ENCODE data around the gene TP53I11.

TP53I11 gene

DNA sequence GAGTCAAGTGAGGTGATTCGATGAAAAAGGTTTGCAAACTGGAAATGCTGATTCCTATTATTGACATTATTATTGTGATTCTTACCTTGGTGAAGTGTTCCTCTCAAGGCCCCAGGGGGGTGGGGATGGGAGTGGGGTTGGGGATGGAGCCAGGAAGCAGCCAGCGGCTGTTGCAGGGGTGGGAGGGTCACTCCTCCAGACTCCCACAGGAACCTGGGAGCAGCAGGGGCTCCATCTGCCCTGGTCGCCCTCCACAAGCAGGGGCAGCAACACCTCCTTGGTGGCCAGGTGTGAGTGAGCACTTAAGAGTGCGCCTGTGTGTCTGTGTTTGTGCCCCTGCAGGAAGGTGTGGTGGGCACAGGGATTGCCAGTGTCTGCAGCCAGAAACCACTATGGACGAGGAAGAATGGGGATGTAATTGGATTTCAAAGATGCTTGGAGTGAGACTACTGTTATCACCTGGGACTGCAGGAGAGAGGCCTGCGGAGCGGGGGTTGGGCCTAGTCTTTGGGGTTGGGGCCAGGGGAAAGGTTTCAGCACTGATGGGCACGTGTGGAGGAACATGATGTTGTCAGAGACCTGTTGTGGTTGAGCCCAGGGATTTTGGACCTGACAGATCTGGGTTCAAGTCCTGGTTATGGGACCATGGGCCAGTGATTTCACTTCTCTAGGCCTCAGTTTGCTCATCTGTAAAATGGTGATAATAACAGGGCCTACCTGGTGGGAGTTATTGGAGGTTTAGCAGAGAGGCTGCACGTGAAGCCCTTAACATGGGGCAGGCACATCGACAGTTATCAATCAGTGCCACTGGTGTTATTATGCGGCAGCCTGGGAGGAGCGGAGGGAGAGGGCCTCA is 3.6 kb upstream of the TP53I11 start:
- H3K27ac Mint-ChIP-seq: no peak overlapping the region
- no peaks in the 10 kb centered on the region for H3K9me3 Mint-ChIP-seq
- H3K27me3 Mint-ChIP-seq: no peaks in the 10 kb centered on the region
- H3K4me3 Mint-ChIP-seq: no peak overlapping the region
- no peaks in the 10 kb centered on the region for H3K36me3 Mint-ChIP-seq (ENCODE audit: low read depth)
- peaks cover 23% of the 10 kb centered on the region for H3K4me1 Mint-ChIP-seq (ENCODE audit: low read depth)

DNA sequence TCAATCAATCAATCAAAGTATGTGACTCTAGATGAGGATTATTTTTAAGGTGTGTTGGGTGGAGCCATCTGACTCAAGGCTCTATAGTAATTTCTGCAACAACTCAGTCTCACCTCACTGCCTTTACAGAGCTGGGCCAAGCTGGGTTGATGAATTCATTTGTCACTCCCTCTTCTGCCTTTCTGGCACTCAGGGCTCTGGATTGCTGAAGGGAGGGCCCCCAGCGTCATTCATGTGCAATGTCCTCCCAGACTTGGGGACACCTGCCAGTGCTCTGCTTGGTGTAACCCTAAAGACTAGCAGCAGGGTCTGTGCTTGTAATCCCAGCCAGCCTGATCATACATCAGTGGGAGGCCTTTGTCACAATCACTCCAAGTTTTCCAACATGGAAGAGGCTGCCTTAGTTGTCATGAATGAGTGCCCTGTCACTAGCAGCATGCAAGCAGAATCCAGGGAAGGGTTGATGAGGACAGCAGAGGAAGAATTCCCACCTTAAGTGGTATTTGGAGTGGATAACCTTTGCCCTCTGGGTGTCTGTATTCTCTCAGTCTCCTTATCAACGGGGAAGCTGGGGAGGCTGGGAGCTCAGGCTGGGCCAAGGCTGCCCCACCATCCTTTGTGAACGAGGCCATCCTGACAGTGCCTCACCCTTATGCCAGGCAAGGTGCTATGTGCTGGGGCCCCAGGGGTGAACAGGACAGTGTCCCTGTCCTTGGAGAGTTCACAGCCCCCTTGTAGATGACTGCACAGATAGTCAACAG is 2.0 kb upstream of the TP53I11 start:
- Mint-ChIP-seq H3K4me3 (no peak overlapping the region), H3K27me3 (no peaks in the 10 kb centered on the region), H3K9me3 (no peaks in the 10 kb centered on the region), H3K27ac (no peak overlapping the region), H3K4me1 (ENCODE audit: low read depth) (peaks cover 32% of the 10 kb centered on the region), H3K36me3 (ENCODE audit: low read depth) (no peaks in the 10 kb centered on the region)

- Mint-ChIP-seq H3K36me3 (ENCODE audit: low read depth) (no peaks in the 10 kb centered on the region), H3K27me3 (no peaks in the 10 kb centered on the region), H3K27ac (no peak overlapping the region), H3K4me3 (no peak overlapping the region), H3K4me1 (ENCODE audit: low read depth) (peaks cover 32% of the 10 kb centered on the region), H3K9me3 (no peaks in the 10 kb centered on the region)
These were observed 1.4 kb upstream of the TP53I11 start for GRCh38 chr11:44952082-44952481.

DNA sequence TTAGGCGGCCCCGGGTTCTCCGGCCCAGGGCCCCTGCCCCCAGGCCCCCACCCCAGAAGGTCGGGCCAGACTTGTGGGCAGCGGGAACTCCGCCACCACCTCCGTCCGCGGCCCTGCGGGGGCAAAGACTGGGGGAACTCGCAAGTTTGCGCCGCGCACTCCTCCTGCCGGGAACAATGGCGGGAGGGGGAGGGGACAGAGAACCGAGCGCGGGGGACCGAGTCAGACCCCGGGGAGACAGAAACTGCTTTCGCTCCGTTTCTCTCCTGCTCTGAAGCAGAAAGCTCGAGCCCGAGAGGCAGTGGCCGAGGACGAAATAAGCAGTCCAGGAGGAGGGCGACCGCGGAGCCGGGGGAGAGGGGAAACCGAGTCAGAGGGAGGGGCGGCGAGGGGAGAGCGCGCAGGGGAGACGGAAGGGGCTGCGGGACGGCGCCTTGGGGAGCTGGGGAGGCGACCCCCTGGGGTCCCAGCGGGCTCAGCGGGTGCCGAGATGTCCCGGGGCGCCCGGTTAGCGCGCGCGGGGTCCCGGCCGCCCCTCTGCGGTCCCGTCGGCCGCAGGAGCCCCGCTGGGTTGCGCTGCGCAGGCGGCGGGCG is 555 bp downstream of the TP53I11 start:
- Mint-ChIP-seq H3K27me3 (no peaks in the 10 kb centered on the region), H3K9me3 (no peaks in the 10 kb centered on the region), H3K27ac (peak overlapping the region; percentile 45), H3K4me1 (ENCODE audit: low read depth) (peaks cover 20% of the 10 kb centered on the region), H3K4me3 (peak overlapping the region; percentile 80), H3K36me3 (ENCODE audit: low read depth) (no peaks in the 10 kb centered on the region)

- H3K27ac Mint-ChIP-seq: no peak overlapping the region
- H3K4me3 Mint-ChIP-seq: peak overlapping the region; percentile 80
- no peaks in the 10 kb centered on the region for H3K36me3 Mint-ChIP-seq (ENCODE audit: low read depth)
- H3K9me3 Mint-ChIP-seq: no peaks in the 10 kb centered on the region
- H3K4me1 Mint-ChIP-seq (ENCODE audit: low read depth): peaks cover 19% of the 10 kb centered on the region
- H3K27me3 Mint-ChIP-seq: no peaks in the 10 kb centered on the region
These were observed 1.3 kb downstream of the TP53I11 start for GRCh38 chr11:44949160-44950030.

DNA sequence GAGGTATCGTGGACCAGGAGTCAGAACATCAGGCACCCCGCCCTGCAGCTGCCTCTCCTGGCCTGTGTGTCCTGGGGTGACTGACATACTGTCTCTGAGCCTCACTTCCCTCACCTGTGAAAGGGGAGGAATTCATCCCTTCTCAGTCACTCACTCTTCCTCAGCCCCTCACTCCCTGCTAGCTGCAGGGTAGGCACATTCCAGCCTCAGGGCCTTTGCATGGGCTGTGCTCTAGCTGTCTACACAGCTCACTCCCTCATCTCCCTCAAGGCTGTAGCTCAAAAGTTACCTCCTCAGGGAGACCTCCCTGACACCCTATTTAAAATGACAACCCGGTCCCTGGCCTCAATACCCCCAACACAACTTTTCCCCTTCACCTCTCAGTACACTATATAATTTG is 2.5 kb downstream of the TP53I11 start:
- H3K27ac Mint-ChIP-seq: no peak overlapping the region
- H3K36me3 Mint-ChIP-seq (ENCODE audit: low read depth): no peaks in the 10 kb centered on the region
- H3K4me3 Mint-ChIP-seq: no peak overlapping the region
- H3K4me1 Mint-ChIP-seq (ENCODE audit: low read depth): peaks cover 28% of the 10 kb centered on the region
- no peaks in the 10 kb centered on the region for H3K27me3 Mint-ChIP-seq
- H3K9me3 Mint-ChIP-seq: no peaks in the 10 kb centered on the region

DNA sequence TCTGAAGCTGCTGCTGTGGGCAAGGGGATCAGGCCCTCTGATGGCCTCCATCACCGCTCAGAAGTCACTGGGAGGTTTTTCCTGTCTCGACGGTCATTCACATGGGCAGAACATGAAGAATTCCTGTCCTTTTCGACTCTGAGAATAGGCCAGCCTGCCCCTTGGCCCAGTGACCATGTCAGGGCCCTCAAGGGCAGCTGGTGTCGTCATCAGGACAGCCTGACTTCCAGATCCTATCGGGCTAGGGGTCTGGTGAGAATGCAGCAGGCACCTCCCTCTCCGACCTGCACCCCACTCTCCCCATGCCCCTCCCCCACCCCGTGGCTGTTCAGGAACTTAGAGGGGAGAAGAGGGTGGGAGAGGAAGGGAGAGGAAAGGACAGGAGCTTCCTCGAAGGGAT is 3.6 kb downstream of the TP53I11 start:
- H3K27me3 Mint-ChIP-seq: no peaks in the 10 kb centered on the region
- H3K27ac Mint-ChIP-seq: no peak overlapping the region
- no peak overlapping the region for H3K4me3 Mint-ChIP-seq
- no peaks in the 10 kb centered on the region for H3K36me3 Mint-ChIP-seq (ENCODE audit: low read depth)
- no peaks in the 10 kb centered on the region for H3K9me3 Mint-ChIP-seq
- peaks cover 38% of the 10 kb centered on the region for H3K4me1 Mint-ChIP-seq (ENCODE audit: low read depth)

DNA sequence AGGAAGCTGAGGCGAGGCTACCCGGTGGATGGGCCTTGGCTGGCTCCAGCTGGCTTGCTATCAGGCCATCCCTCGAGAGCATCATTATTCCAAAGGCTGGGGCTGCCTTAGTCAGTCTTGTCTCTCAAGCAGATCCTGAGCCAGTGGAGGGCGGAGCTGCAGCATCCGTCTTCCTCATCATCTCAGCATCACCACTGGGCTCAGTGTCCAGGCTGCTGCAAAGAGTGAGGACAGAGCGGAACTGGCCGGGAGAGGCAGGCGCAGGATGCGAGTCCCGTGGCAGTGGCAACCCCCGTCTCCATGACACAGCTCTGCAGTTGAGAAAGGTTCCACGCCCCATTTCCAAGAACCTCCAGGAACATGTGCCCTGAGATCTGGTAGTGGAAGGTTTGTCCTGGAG is 4.4 kb downstream of the TP53I11 start:
- peaks cover 43% of the 10 kb centered on the region for H3K4me1 Mint-ChIP-seq (ENCODE audit: low read depth)
- no peaks in the 10 kb centered on the region for H3K36me3 Mint-ChIP-seq (ENCODE audit: low read depth)
- no peak overlapping the region for H3K4me3 Mint-ChIP-seq
- no peaks in the 10 kb centered on the region for H3K9me3 Mint-ChIP-seq
- no peaks in the 10 kb centered on the region for H3K27me3 Mint-ChIP-seq
- H3K27ac Mint-ChIP-seq: no peak overlapping the region

GRCh38 chr11:44945666-44946065 is 5.0 kb downstream of the TP53I11 start:
- Mint-ChIP-seq H3K27me3 (no peaks in the 10 kb centered on the region), H3K27ac (no peak overlapping the region), H3K4me3 (no peak overlapping the region), H3K4me1 (ENCODE audit: low read depth) (peaks cover 43% of the 10 kb centered on the region), H3K36me3 (ENCODE audit: low read depth) (no peaks in the 10 kb centered on the region), H3K9me3 (no peaks in the 10 kb centered on the region)

DNA sequence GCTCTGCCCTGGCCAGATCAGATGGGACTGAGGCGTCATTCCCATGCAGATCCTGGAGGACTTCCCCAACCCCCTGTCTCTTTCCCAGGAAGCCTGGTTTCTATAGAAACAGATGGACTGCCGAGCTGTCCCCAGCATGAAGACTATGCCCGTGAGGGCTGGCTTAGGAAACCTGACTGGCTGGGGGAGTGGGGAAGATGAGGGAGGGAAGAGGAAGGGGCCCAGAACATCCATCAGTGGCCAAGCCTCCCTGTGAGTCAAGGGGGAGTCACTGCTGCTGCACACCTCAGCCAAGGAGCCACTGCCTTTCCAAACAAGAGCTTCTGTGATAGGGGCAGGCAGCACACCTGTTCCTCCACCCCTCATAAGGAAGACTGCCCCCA is 5.8 kb downstream of the TP53I11 start:
- no peak overlapping the region for H3K4me3 Mint-ChIP-seq

GRCh38 chr11:44944181-44944852 is 6.4 kb downstream of the TP53I11 start:
- H3K36me3 Mint-ChIP-seq (ENCODE audit: low read depth): no peaks in the 10 kb centered on the region
- H3K4me3 Mint-ChIP-seq: no peak overlapping the region
- no peak overlapping the region for H3K27ac Mint-ChIP-seq
- H3K9me3 Mint-ChIP-seq: no peaks in the 10 kb centered on the region
- no peaks in the 10 kb centered on the region for H3K27me3 Mint-ChIP-seq
- H3K4me1 Mint-ChIP-seq (ENCODE audit: low read depth): peaks cover 43% of the 10 kb centered on the region

More for the DNA sequence above, 5.8 kb downstream of the TP53I11 start:
- H3K27ac Mint-ChIP-seq: peak overlapping the region; percentile 34
- no peaks in the 10 kb centered on the region for H3K36me3 Mint-ChIP-seq (ENCODE audit: low read depth)
- peaks cover 43% of the 10 kb centered on the region for H3K4me1 Mint-ChIP-seq (ENCODE audit: low read depth)
- no peaks in the 10 kb centered on the region for H3K27me3 Mint-ChIP-seq
- no peaks in the 10 kb centered on the region for H3K9me3 Mint-ChIP-seq

DNA sequence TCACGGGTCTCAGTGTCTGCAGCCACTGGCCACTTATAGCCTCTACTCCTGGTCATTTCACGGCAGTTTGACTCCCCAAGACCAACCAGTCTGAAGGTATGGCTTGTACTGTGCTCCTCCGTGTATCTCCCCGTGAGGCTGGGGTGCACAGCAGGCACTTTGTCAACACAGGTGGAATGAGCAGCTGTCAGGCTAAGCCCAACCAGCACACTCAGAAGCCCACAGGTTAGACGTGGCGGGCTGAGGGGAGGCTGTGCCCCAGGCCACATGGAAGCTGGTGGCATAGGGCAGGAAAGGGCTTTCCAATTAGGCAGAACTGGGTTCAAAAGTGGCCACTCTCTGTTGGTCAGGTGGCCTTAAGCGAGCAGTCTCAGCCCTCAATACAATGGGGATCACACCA is 7.0 kb downstream of the TP53I11 start:
- Mint-ChIP-seq H3K4me1 (ENCODE audit: low read depth) (peaks cover 37% of the 10 kb centered on the region), H3K27ac (peak overlapping the region; percentile 88), H3K9me3 (no peaks in the 10 kb centered on the region), H3K27me3 (no peaks in the 10 kb centered on the region), H3K36me3 (ENCODE audit: low read depth) (no peaks in the 10 kb centered on the region), H3K4me3 (no peak overlapping the region)

DNA sequence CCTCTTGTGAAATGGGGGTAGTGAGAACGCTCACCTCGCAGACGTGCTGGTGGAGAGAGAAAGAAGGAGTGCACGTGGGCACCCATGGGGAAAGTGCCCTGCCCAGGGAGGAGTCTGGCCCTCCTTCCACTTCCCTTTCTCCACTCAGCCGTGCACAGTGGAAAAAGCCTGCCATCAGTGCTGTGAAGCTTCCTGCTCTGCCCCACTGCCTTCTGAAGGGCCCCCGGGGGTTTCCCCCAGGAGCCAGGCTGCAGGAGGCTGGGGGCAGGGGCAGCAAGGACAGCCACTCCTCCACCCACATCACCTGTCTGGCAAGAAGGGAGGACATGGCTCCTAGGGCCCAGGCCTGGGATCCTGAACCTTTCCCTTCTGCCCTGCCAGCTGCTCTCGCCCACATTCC is 7.6 kb downstream of the TP53I11 start:
- peaks cover 34% of the 10 kb centered on the region for H3K4me1 Mint-ChIP-seq (ENCODE audit: low read depth)
- H3K27ac Mint-ChIP-seq: peak overlapping the region; percentile 88
- peak overlapping the region; percentile 55 for H3K4me3 Mint-ChIP-seq
- no peaks in the 10 kb centered on the region for H3K9me3 Mint-ChIP-seq
- no peaks in the 10 kb centered on the region for H3K27me3 Mint-ChIP-seq
- no peaks in the 10 kb centered on the region for H3K36me3 Mint-ChIP-seq (ENCODE audit: low read depth)
